OCI-LY3 (cell line): ENCODE results near the gene DCST1.

Experiments used
- CTCF ChIP-seq: fragments of 200-600, 300-600 bp; sonication (generic); IDR thresholded peaks from 2 replicates; pipeline ENCODE4 v1.5.1; 2014; ENCODE audit warnings: antibody characterized with exemption, low read length, low read depth
- EZH2phosphoT487 ChIP-seq: fragments of 200-600 bp; shearing (Covaris generic); IDR thresholded peaks from 2 replicates; pipeline ENCODE4 v1.6.1; 2018; ENCODE audit warnings: antibody characterized with exemption, mixed run types, low read depth

DNA sequence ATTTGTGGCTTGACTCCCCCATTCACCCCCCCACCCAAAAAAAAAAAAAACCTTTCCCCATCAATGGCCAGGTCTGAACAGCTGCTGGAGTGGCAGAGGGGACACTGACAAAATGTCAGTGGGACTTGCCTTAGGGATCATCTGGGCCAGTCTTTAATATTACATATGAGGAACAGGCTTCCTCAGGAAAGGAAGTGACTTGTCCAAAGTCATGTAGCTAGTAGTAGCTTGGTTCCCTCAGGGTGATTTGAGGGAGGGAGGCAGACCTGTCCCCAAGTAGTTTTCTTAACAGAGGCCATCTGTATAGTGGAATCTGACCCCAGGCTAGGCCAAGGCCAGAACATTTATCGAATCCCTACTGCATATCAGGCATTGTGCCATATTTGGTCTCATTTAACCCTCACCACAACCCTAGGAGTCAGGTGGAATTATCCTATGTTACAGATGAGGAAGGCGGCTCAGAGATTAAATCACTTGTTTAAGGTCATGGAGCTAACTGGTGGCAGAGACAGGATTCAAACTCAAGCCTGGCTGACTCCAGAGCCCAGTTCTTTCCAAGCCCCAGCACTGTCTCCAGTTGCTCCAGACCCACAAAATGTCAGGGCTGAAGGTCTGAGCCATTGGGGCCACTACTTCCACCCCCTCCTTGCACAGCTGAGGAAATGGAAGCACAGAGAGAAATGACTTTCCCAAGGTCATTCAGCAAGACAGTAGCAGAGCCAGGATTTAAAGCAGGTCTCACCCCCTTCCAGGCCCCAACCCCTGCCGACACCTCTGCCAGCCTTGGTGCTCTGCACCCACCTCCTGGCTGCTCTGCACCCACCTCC, 20.6 kb upstream of the DCST1 start:
- TF ChIP-seq EZH2phosphoT487 (no peak), CTCF (no peak)
